ENCODE data around the gene ZNF827.

Gene ZNF827

DNA sequence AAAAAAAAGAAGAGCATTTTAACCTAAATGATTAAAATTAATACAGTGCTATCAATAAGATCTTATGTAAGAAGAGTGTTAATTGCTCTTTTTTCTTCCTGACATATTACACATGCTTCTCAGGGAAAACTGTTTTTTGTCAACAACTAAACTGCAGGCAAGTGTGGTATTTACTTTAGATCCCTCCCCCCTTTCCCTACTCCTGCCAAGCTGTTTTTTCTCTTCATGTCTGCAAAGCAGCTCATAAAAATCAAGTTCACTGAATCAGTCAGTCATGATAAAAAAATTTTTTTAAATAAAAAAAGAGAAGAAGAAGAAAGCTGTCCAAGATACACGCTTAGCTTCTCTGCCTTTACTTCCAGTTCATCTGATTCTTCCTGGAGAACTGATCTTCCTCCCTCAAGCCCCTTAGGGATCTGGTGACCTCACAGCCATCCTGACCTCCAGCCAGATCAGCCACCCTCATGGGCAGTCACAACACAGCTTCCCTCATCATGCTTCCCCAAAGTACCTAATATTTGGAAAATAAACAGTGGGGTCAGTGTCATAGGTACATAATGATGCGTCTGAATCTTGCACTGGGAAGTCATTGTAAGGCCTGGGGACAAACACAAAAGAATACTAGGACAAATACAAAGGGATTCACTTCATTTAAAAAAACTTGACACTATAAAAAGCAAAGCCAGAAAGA lies 87.0 kb downstream of the ZNF827 start:
- no peak for DNase-seq (ENCODE audit: low read depth, low spot score)
- no peak overlapping the region for H3K4me3 ChIP-seq (ENCODE audit: low read depth, low read length)
- TF ChIP-seq, protein P1, sequence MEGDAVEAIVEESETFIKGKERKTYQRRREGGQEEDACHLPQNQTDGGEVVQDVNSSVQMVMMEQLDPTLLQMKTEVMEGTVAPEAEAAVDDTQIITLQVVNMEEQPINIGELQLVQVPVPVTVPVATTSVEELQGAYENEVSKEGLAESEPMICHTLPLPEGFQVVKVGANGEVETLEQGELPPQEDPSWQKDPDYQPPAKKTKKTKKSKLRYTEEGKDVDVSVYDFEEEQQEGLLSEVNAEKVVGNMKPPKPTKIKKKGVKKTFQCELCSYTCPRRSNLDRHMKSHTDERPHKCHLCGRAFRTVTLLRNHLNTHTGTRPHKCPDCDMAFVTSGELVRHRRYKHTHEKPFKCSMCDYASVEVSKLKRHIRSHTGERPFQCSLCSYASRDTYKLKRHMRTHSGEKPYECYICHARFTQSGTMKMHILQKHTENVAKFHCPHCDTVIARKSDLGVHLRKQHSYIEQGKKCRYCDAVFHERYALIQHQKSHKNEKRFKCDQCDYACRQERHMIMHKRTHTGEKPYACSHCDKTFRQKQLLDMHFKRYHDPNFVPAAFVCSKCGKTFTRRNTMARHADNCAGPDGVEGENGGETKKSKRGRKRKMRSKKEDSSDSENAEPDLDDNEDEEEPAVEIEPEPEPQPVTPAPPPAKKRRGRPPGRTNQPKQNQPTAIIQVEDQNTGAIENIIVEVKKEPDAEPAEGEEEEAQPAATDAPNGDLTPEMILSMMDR (IDR thresholded peaks at IDR 0.05; ENCODE audit: low read depth, low read length), result no peak
- in situ Hi-C loops (cut with HindIII; ENCODE audit: low sequenced_read_pairs), result no loop called here

DNA sequence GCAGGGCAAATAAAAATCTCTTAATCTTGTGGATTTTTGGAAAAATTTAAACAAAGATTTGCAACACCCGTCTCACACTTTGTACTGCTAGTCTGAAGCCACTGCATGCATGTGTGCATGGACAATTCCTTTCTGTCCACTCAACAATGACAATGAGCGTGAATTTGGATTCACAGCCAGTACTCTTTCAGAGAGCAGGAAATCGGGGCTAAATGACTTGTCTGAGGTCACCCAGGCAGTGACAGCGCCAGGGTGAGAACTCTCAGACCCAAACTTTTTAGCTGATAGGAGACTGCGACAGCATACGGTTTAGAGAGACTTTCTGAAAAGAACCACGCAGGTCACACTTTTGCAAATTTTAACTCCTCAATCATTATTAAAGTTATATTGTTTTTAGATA lies 90.9 kb downstream of the ZNF827 start:
- in situ Hi-C loops (cut with HindIII; ENCODE audit: low sequenced_read_pairs), result no loop called here
- TF ChIP-seq, protein P1 (IDR thresholded peaks at IDR 0.05; ENCODE audit: low read depth, low read length), result no peak
- DNase-seq (ENCODE audit: low read depth, low spot score), result no peak
- H3K4me3 ChIP-seq (ENCODE audit: low read depth, low read length), result no peak overlapping the region

DNA sequence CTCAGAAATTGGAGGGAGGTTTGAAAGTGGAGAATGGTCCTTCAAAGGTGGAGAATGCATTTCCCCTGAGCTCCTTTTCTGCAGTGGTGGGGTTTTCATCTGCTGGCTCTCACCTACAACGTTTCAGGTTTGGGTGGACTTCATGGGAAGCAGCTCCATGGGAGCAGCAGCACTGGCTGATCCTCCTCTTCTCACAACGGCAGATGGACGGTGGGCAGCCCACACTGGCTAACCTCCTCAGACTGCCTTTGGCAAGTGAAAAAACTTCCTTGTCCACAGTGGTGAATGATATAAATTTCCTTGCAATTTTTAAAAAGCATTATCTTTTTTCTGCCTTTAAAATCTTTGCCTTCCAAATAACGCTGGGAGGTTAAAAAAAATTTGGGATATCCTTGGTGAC lies 93.5 kb downstream of the ZNF827 start:
- TF ChIP-seq, protein P1 (IDR thresholded peaks at IDR 0.05; ENCODE audit: low read depth, low read length), result no peak

DNA sequence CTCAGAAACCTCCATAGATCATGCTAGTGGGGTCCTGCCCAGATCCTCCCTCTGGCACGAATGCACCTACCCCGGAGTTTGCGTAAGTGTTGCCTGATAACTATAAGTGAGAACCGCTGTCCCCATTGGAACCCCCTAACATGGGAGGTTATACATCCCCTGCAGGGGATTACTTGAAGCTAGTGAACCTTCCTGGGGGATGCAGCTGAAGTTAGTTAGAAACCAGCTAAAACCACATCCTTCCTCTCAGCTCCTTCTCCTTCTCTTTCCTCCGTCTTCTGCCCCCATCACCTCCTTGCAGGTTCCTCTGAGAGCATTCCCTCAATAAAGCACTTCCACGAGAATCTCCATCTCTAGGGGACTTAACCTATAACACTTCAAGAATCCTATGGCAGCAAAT lies 95.0 kb downstream of the ZNF827 start:
- no peak for DNase-seq (ENCODE audit: low read depth, low spot score)
- no peak overlapping the region for H3K4me3 ChIP-seq (ENCODE audit: low read depth, low read length)
- in situ Hi-C loops (cut with HindIII; ENCODE audit: low sequenced_read_pairs), result no loop called here
- TF ChIP-seq, protein P1 (IDR thresholded peaks at IDR 0.05; ENCODE audit: low read depth, low read length), result no peak

More for the DNA sequence above, 93.5 kb downstream of the ZNF827 start:
- no peak overlapping the region for H3K4me3 ChIP-seq (ENCODE audit: low read depth, low read length)
- no peak for DNase-seq (ENCODE audit: low read depth, low spot score)
- in situ Hi-C loops (cut with HindIII; ENCODE audit: low sequenced_read_pairs), result no loop called here

DNA sequence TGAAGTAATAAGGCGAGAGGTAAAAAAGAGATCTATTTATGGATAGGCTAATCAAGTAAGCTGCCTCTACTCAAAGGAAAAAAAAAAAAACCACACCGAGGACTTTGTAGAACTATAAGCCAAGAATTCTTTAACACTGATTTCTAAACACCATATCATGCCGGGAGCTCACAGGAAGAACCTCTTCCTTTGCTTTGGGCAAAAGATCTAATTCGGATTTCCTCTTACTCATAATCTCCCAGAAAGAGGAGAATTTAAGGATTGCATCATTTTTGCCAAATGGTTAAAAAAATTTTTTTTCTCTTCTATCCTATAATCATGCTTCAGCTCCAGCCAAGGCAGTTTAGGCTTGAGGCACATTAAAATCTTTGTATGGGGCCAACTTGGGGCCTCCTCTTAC lies 95.5 kb downstream of the ZNF827 start:
- DNase-seq (ENCODE audit: low read depth, low spot score), result peak; percentile 77
- in situ Hi-C loops (cut with HindIII; ENCODE audit: low sequenced_read_pairs), result no loop called here
- TF ChIP-seq, protein P1 (IDR thresholded peaks at IDR 0.05; ENCODE audit: low read depth, low read length), result no peak
- H3K4me3 ChIP-seq (ENCODE audit: low read depth, low read length), result no peak overlapping the region

DNA sequence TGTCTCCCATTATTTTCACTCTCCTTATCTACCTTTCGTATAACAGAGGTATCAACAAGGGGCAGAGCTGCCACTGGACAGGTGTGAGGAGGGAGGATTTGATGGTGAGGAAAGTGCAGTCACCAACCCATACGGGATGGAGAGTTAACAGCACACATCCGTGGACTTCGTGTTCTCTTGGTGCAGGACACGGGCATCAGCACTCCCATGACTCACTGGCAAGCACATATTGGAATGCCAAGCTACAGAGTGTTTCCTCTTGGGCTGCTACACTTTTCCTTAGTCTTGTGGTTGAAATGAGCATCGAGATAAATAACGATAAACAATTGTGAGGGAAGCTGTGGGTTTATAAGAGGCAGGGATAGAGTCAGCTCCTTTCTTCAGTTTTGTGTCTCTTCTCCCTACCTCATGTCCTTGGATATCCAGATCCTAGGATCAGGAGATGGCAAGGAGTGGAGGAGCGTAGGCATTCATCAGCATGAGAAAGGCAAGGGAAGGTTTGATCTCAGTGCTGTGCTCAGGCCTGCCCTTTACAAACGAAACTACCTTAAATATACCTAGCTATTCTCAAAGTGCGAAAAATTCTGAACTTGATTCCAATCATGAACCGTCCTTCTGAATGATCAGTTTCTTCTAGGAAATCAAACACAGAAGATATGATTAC lies 96.3 kb downstream of the ZNF827 start:
- TF ChIP-seq, protein P1 (IDR thresholded peaks at IDR 0.05; ENCODE audit: low read depth, low read length), result no peak
- DNase-seq (ENCODE audit: low read depth, low spot score), result peak; percentile 32
- in situ Hi-C loops (cut with HindIII; ENCODE audit: low sequenced_read_pairs), result no loop called here

More for the DNA sequence above, 96.3 kb downstream of the ZNF827 start:
- H3K4me3 ChIP-seq (ENCODE audit: low read depth, low read length), result no peak overlapping the region
